HCT116 (cell line): Measurements from ENCODE around the gene TARBP2. TPM values are rescaled to one million over a fixed set of nuclear protein-coding genes. Genes with fewer than 3 reads are reported as not detected.
"Not testable (repeated sequence)": the region's sequence is repeated elsewhere in the genome, so short reads cannot be mapped to it uniquely, and the experiment has no call there.

Source experiments
- ATAC-seq: fragments of 200-7000 bp; cut with Tn5 transposase; 2 replicates; pipeline ENCODE4 v1.9.1; 2020; ENCODE audit warnings: mild to moderate bottlenecking, moderate library complexity
- BruUV-seq: library from RNA; stranded (reverse); fragments of 400-500 nt; replicated peaks from 2 replicates; lab custom pipeline; 2021; lab: Mats Ljungman, UMichigan
- CTCF ChIA-PET: fragments of 300-600 bp; sonication (Branson Sonifier 250); formaldehyde crosslinking; loops from one replicate; lab custom pipeline; 2021; ENCODE audit warnings: antibody characterized with exemption; lab: Charles Lee
- POLR2A ChIA-PET: fragments of 300-600, 350-600 bp; sonication (Branson Sonifier 250); formaldehyde crosslinking; loops from one replicate; lab custom pipeline; 2021; ENCODE audit warnings: antibody characterized with exemption; lab: Charles Lee
- RAD21 ChIA-PET, 2 experiments: fragments of 300-600 bp; sonication (Branson Sonifier 250); formaldehyde crosslinking; loops; one replicate each; lab custom pipeline; 2023; ENCODE audit warnings: low total read pairs in 2 of 2; ENCODE audit not compliant: uncharacterized antibody in 2 of 2, unreplicated experiment in 2 of 2, low non-redundant PET in 1 of 2; lab: Charles Lee
- DNase-seq: peaks from one replicate; pipeline ENCODE4 v3.0.0-alpha.2; 2010; ENCODE audit warnings: low read depth, low spot score
- H2AFZ ChIP-seq: fragments of 200-600 bp; shearing (Covaris generic), sonication (generic); 2 replicates; pipeline ENCODE4 v1.6.1; 2017; ENCODE audit warnings: low read depth, mixed run types, mixed read lengths, antibody characterized with exemption, low read length; ENCODE audit not compliant: poor library complexity, severe bottlenecking
- H3K27ac ChIP-seq: 2 replicates; pipeline ENCODE4 v1.5.1; 2012; ENCODE audit warnings: low read depth, low read length
- H3K27me3 ChIP-seq: fragments of 200-600 bp; sonication (generic); 2 replicates; pipeline ENCODE4 v1.6.1; 2016; ENCODE audit warnings: mixed run types, low read length, mixed read lengths; ENCODE audit not compliant: insufficient read depth
- H3K36me3 ChIP-seq, 2 experiments: fragments of 200-500 bp in 1 of 2; fragments of 200-600 bp in 1 of 2; sonication (Bioruptor generic) in 1 of 2; sonication (generic) in 1 of 2; 2 replicates each; pipeline versions ENCODE4 v1.5.1 to v1.6.1; 2014 to 2016; ENCODE audit warnings: low read length in 2 of 2, inconsistent platforms in 1 of 2, mixed read lengths in 1 of 2, mixed run types in 1 of 2; ENCODE audit not compliant: insufficient read depth in 2 of 2, control insufficient read depth in 1 of 2
- H3K4me1 ChIP-seq, 2 experiments: fragments of 200-600 bp in 1 of 2; sonication (generic) in 1 of 2; 2 replicates each; pipeline versions ENCODE4 v1.5.1 to v1.6.1; 2012 to 2017; ENCODE audit warnings: low read length in 2 of 2, inconsistent platforms in 1 of 2, mild to moderate bottlenecking in 1 of 2, mixed read lengths in 1 of 2, mixed run types in 1 of 2, moderate library complexity in 1 of 2; ENCODE audit not compliant: insufficient read depth in 2 of 2, control insufficient read depth in 1 of 2
- H3K4me2 ChIP-seq: fragments of 200-600 bp; sonication (generic); 2 replicates; pipeline ENCODE4 v1.6.1; 2017; ENCODE audit warnings: mixed run types, low read length, mixed read lengths
- H3K4me3 ChIP-seq, 2 experiments: fragments of 200-600 bp in 1 of 2; sonication (generic) in 1 of 2; replicated peaks in 1 of 2; 2 replicates each; pipeline ENCODE4 v1.5.1; 2011 to 2016; ENCODE audit warnings: low read length in 2 of 2, control low read depth in 1 of 2, low read depth in 1 of 2, mild to moderate bottlenecking in 1 of 2, mixed read lengths in 1 of 2, mixed run types in 1 of 2
- H3K79me2 ChIP-seq: fragments of 200-600 bp; sonication (generic); 2 replicates; pipeline ENCODE4 v1.6.1; 2017; ENCODE audit warnings: mild to moderate bottlenecking, mixed run types, low read length, moderate library complexity, mixed read lengths; ENCODE audit not compliant: insufficient read depth
- H3K9ac ChIP-seq: fragments of 200-600 bp; sonication (generic); 2 replicates; pipeline ENCODE4 v1.6.1; 2016; ENCODE audit warnings: low read length, mixed read lengths
- H3K9me2 ChIP-seq: fragments of 200-600 bp; sonication (generic), shearing (Covaris generic); 2 replicates; pipeline ENCODE4 v1.6.1; 2017; ENCODE audit warnings: mixed run types, mild to moderate bottlenecking, moderate library complexity; ENCODE audit not compliant: insufficient read depth
- H3K9me3 ChIP-seq, 2 experiments: fragments of 200-500 bp in 1 of 2; fragments of 200-600 bp in 1 of 2; sonication (Bioruptor generic) in 1 of 2; sonication (generic) in 1 of 2; 2 replicates each; pipeline ENCODE4 v1.6.1; 2014 to 2017; ENCODE audit warnings: low read length in 2 of 2, mixed read lengths in 2 of 2, inconsistent platforms in 1 of 2, low read depth in 1 of 2, mild to moderate bottlenecking in 1 of 2, mixed run types in 1 of 2, moderate library complexity in 1 of 2; ENCODE audit not compliant: control insufficient read depth in 1 of 2, insufficient read depth in 1 of 2
- H4K20me1 ChIP-seq: fragments of 200-600 bp; sonication (generic), shearing (Covaris generic); 2 replicates; pipeline ENCODE4 v1.6.1; 2017; ENCODE audit warnings: mixed run types, mild to moderate bottlenecking, moderate library complexity; ENCODE audit not compliant: insufficient read depth
- CEBPB ChIP-seq: IDR thresholded peaks from 2 replicates; pipeline ENCODE4 v1.6.1; 2012; ENCODE audit warnings: low read depth
- CTCF ChIP-seq, 3 experiments: fragments of 200-600 bp in 1 of 3; sonication (generic) in 1 of 3; IDR thresholded peaks in 2 of 3; conservative IDR thresholded peaks in 1 of 3; 2 replicates each; pipeline ENCODE4 v1.5.1; 2012 to 2017; ENCODE audit warnings: low read depth in 2 of 3, low read length in 2 of 3, antibody characterized with exemption in 1 of 3, borderline replicate concordance in 1 of 3, control low read depth in 1 of 3, mild to moderate bottlenecking in 1 of 3, mixed read lengths in 1 of 3, mixed run types in 1 of 3, moderate library complexity in 1 of 3; ENCODE audit not compliant: insufficient read depth in 1 of 3
- POLR2AphosphoS5 ChIP-seq: IDR thresholded peaks from 2 replicates; pipeline ENCODE4 v1.6.1; 2011; ENCODE audit warnings: mild to moderate bottlenecking, low read depth, low read length, moderate library complexity
- RAD21 ChIP-seq: IDR thresholded peaks from 2 replicates; pipeline ENCODE4 v1.6.1; 2012; ENCODE audit warnings: low read depth, mild to moderate bottlenecking
- intact Hi-C: fragments of 100-400 bp; cut with micrococcal nuclease; formaldehyde crosslinking; loops from 2 replicates; pipeline ENCODE4 v1.10.0; 2022
- total RNA-seq: library from RNA; stranded (reverse); gene quantifications from one replicate; pipeline ENCODE4 v1.2.1, GENCODE V29; 2021; ENCODE audit not compliant: unreplicated experiment

TARBP2 gene
- total RNA-seq, 1 experiment from 2014 or later, result 40.1 TPM

- not testable (repeated sequence) for H3K27me3 ChIP-seq, H3K4me2 ChIP-seq, H3K9me3 ChIP-seq, H3K4me3 ChIP-seq, H3K9me2 ChIP-seq, H2AFZ ChIP-seq, DNase-seq, BruUV-seq
- CTCF ChIA-PET, result interaction anchor here (1.1 to 1.8 kb wide), 5 partner anchors 8 to 137 kb away, joined by 3 to 8 read pairs (median 3); no protein-coding TSS in a partner anchor
- RAD21 ChIA-PET, result interaction anchor here in 1 of 2 experiments (0.7 kb wide), 1 partner anchor 129 kb away, joined by 7 read pairs; no protein-coding TSS in a partner anchor
- H3K36me3 ChIP-seq, result peaks cover 52 to 70% of the 10 kb centered on the region in 2 experiments
- peaks cover 0 to 36% of the 10 kb centered on the region in 2 experiments; a peak in 2 of 4 replicates for H3K4me1 ChIP-seq
- 0 out of 2 replicates have a peak, but pooled peaks have one; percentile 0 for ATAC-seq
- peaks cover 31% of the 10 kb centered on the region; the same call in 1 of the 2 replicates for H4K20me1 ChIP-seq
- TF ChIP-seq POLR2AphosphoS5, result 0 out of 2 replicates have a peak, but pooled peaks have one; percentile 3
- TF ChIP-seq, all 23 proteins: peak for 1; not testable (repeated sequence) for 22
- Histone ChIP-seq H3K9ac (0 out of 2 replicates have a peak overlapping the region, but pooled peaks have one; percentile 21), H3K79me2 (peaks cover 43% of the 10 kb centered on the region), H3K27ac (0 out of 2 replicates have a peak overlapping the region, but pooled peaks have one; percentile 2)
- POLR2A ChIA-PET, intact Hi-C loops: not testable (repeated sequence)
Measured at GRCh38 chr12:53481458-53481857, 19.6 kb upstream of the TARBP2 start.

GRCh38 chr12:53481939-53482586 lies 19.0 kb upstream of the TARBP2 start:
- ChIA-PET CTCF (interaction anchor here (1.1 to 1.8 kb wide), 5 partner anchors 8 to 137 kb away, joined by 3 to 8 read pairs (median 3); no protein-coding TSS in a partner anchor), POLR2A (no interaction called here), RAD21 (interaction anchor here in 1 of 2 experiments (0.7 kb wide), 1 partner anchor 129 kb away, joined by 7 read pairs; no protein-coding TSS in a partner anchor)
- H3K79me2 ChIP-seq, result peaks cover 37% of the 10 kb centered on the region
- H3K27me3 ChIP-seq, result no peaks in the 10 kb centered on the region
- peaks cover 49 to 64% of the 10 kb centered on the region in 2 experiments for H3K36me3 ChIP-seq
- no peak for TF ChIP-seq RAD21
- no peak for TF ChIP-seq CEBPB
- peak in 2 of 3 experiments; percentile 22 to 45; a peak in 3 of 6 replicates for TF ChIP-seq CTCF (IDR thresholded peaks at IDR 0.05 in 2 of 3, conservative IDR thresholded peaks at IDR 0.05 in 1 of 3; ENCODE audit: borderline replicate concordance in 1 of 3, insufficient read depth in 1 of 3, low read depth in 2 of 3, low read length in 2 of 3)
- H3K27ac ChIP-seq, result 0 out of 2 replicates have a peak overlapping the region, but pooled peaks have one; percentile 2
- no peak overlapping the region for H3K4me2 ChIP-seq
- ATAC-seq (peak; percentile 58), DNase-seq (no peak)
- no peak overlapping the region for H3K4me3 ChIP-seq
- no peak overlapping the region for H2AFZ ChIP-seq
- no peaks in the 10 kb centered on the region for H3K9me2 ChIP-seq
- intact Hi-C loops, result no loop called here
- 0 out of 2 replicates have a peak overlapping the region, but pooled peaks have one; percentile 21 for H3K9ac ChIP-seq
- peaks cover 25% of the 10 kb centered on the region; the same call in 1 of the 2 replicates for H4K20me1 ChIP-seq
- BruUV-seq, result no TSS peak
- no peaks in the 10 kb centered on the region for H3K9me3 ChIP-seq
- H3K4me1 ChIP-seq, result peaks cover 0 to 36% of the 10 kb centered on the region in 2 experiments; a peak in 2 of 4 replicates
